ENCODE measurements around the gene TTC29.
"Not testable (repeated sequence)": the region's sequence is repeated elsewhere in the genome, so short reads cannot be mapped to it uniquely, and the experiment has no call there.

GRCh38 chr4:146663968-146664311, 281.7 kb downstream of the TTC29 start:
- TF ChIP-seq CTCF (conservative IDR thresholded peaks at IDR 0.05; ENCODE audit: low read depth in 2 of 2); STAT1 (IDR thresholded peaks at IDR 0.05; ENCODE audit: unreplicated experiment); EZH2 (IDR thresholded peaks at IDR 0.05; ENCODE audit: low read depth, unreplicated experiment); REST (IDR thresholded peaks at IDR 0.05; ENCODE audit: unreplicated experiment); ETS1 (IDR thresholded peaks at IDR 0.05); POLR2AphosphoS5 (IDR thresholded peaks at IDR 0.05; ENCODE audit: low read depth); EZH2phosphoT487 (IDR thresholded peaks at IDR 0.05; ENCODE audit: unreplicated experiment); JUNB (IDR thresholded peaks at IDR 0.05; ENCODE audit: unreplicated experiment); CREB1 (CRISPR knock-in tag; IDR thresholded peaks at IDR 0.05; ENCODE audit: low read depth); NANOG (IDR thresholded peaks at IDR 0.05; ENCODE audit: borderline replicate concordance); ZNF331 (CRISPR knock-in tag; IDR thresholded peaks at IDR 0.05; ENCODE audit: low read depth); ZNF114 (CRISPR knock-in tag; IDR thresholded peaks at IDR 0.05); ZNF462 (CRISPR knock-in tag; IDR thresholded peaks at IDR 0.05): not testable (repeated sequence)

Measured in GM23338 (cell line).